Measurements from ENCODE around the gene C16orf54.
"Not testable (repeated sequence)": the region's sequence is repeated elsewhere in the genome, so short reads cannot be mapped to it uniquely, and the experiment has no call there.

Gene C16orf54

GRCh38 chr16:29767062-29767461, 21.3 kb upstream of the C16orf54 start:
- no peak for DNase-seq (ENCODE audit: low spot score)

- DNase-seq (ENCODE audit: low spot score) = no peak
Measured at GRCh38 chr16:29766571-29766970, 20.8 kb upstream of the C16orf54 start.

- no peak for DNase-seq (ENCODE audit: low spot score)
Measured at GRCh38 chr16:29765167-29766032, 19.6 kb upstream of the C16orf54 start.

- no peak for DNase-seq (ENCODE audit: low spot score)
Measured at GRCh38 chr16:29763326-29763725, 17.5 kb upstream of the C16orf54 start.

- no peak for DNase-seq (ENCODE audit: low spot score)
Measured at GRCh38 chr16:29761882-29762281, 16.1 kb upstream of the C16orf54 start.

GRCh38 chr16:29761280-29761651, 15.5 kb upstream of the C16orf54 start:
- not testable (repeated sequence) for DNase-seq (ENCODE audit: low spot score)

GRCh38 chr16:29760567-29761279, 14.9 kb upstream of the C16orf54 start:
- no peak for DNase-seq (ENCODE audit: low spot score)

GRCh38 chr16:29757950-29758466, 12.2 kb upstream of the C16orf54 start:
- no peak for DNase-seq (ENCODE audit: low spot score)

GRCh38 chr16:29757086-29757485, 11.3 kb upstream of the C16orf54 start:
- DNase-seq (ENCODE audit: low spot score) = not testable (repeated sequence)

GRCh38 chr16:29756654-29757053, 10.9 kb upstream of the C16orf54 start:
- no peak for DNase-seq (ENCODE audit: low spot score)

GRCh38 chr16:29753516-29753915, 7.7 kb upstream of the C16orf54 start:
- DNase-seq (ENCODE audit: low spot score) = no peak

- DNase-seq (ENCODE audit: low spot score) = not testable (repeated sequence)
Measured at GRCh38 chr16:29748760-29749149, 3.0 kb upstream of the C16orf54 start.

GRCh38 chr16:29747947-29748759, 2.4 kb upstream of the C16orf54 start:
- no peak for DNase-seq (ENCODE audit: low spot score)

- DNase-seq (ENCODE audit: low spot score) = not testable (repeated sequence)
Measured at GRCh38 chr16:29746518-29746917, 728 bp upstream of the C16orf54 start.

GRCh38 chr16:29745121-29745852, 503 bp downstream of the C16orf54 start:
- DNase-seq (ENCODE audit: low spot score) = peak; percentile 6

GRCh38 chr16:29744541-29745101, 1.2 kb downstream of the C16orf54 start:
- DNase-seq (ENCODE audit: low spot score) = no peak

- no peak for DNase-seq (ENCODE audit: low spot score)
Measured at GRCh38 chr16:29743827-29744531, 1.8 kb downstream of the C16orf54 start.

GRCh38 chr16:29743475-29743826, 2.3 kb downstream of the C16orf54 start:
- DNase-seq (ENCODE audit: low spot score) = no peak

GRCh38 chr16:29742683-29743275, 3.0 kb downstream of the C16orf54 start:
- no peak for DNase-seq (ENCODE audit: low spot score)

- not testable (repeated sequence) for DNase-seq (ENCODE audit: low spot score)
Measured at GRCh38 chr16:29740630-29741015, 5.2 kb downstream of the C16orf54 start.

Measured in Ammon's horn (tissue), 1 donor.